GM19238 (cell line): ENCODE data around the gene PYDC2.

ENCODE experiments used
- DNase-seq: peaks from one replicate; pipeline ENCODE4 v3.0.0; 2011; ENCODE audit warnings: low spot score; ENCODE audit not compliant: insufficient read length

The PYDC2 gene

GRCh38 chr3:191461113-191461595 lies at the start of gene PYDC2:
TSS of gene PYDC2 (plus strand) at chr3:191461163. CDS start at chr3:191461163, 0 bp downstream.
- DNase-seq: no peak

GRCh38 chr3:191412759-191413158 lies 48.2 kb upstream of the PYDC2 start:
- DNase-seq: no peak

GRCh38 chr3:191414286-191414685 lies 46.7 kb upstream of the PYDC2 start:
- DNase-seq: no peak

GRCh38 chr3:191414732-191415131 lies 46.2 kb upstream of the PYDC2 start:
- no peak for DNase-seq

GRCh38 chr3:191415566-191415965 lies 45.4 kb upstream of the PYDC2 start:
- no peak for DNase-seq

- DNase-seq: no peak
Observed at GRCh38 chr3:191417457-191417729, 43.6 kb upstream of the PYDC2 start.

- DNase-seq: no peak
Observed at GRCh38 chr3:191420771-191421170, 40.2 kb upstream of the PYDC2 start.

GRCh38 chr3:191424881-191425280 lies 36.1 kb upstream of the PYDC2 start:
- DNase-seq: no peak

GRCh38 chr3:191425322-191425734 lies 35.6 kb upstream of the PYDC2 start:
- no peak for DNase-seq

- DNase-seq: no peak
Observed at GRCh38 chr3:191426311-191426710, 34.7 kb upstream of the PYDC2 start.

- DNase-seq: no peak
Observed at GRCh38 chr3:191428177-191428576, 32.8 kb upstream of the PYDC2 start.

GRCh38 chr3:191430103-191430502 lies 30.9 kb upstream of the PYDC2 start:
- no peak for DNase-seq

- DNase-seq: no peak
Observed at GRCh38 chr3:191431160-191431822, 29.7 kb upstream of the PYDC2 start.

- no peak for DNase-seq
Observed at GRCh38 chr3:191432162-191432561, 28.8 kb upstream of the PYDC2 start.

GRCh38 chr3:191434024-191434423 lies 26.9 kb upstream of the PYDC2 start:
- DNase-seq: no peak

GRCh38 chr3:191435981-191436380 lies 25.0 kb upstream of the PYDC2 start:
- no peak for DNase-seq

- no peak for DNase-seq
Observed at GRCh38 chr3:191438150-191438814, 22.7 kb upstream of the PYDC2 start.

GRCh38 chr3:191440532-191440931 lies 20.4 kb upstream of the PYDC2 start:
- no peak for DNase-seq

- DNase-seq: no peak
Observed at GRCh38 chr3:191441687-191442086, 19.3 kb upstream of the PYDC2 start.

GRCh38 chr3:191444569-191444968 lies 16.4 kb upstream of the PYDC2 start:
- no peak for DNase-seq

GRCh38 chr3:191449256-191449655 lies 11.7 kb upstream of the PYDC2 start:
- no peak for DNase-seq

- no peak for DNase-seq
Observed at GRCh38 chr3:191455257-191455952, 5.6 kb upstream of the PYDC2 start.

GRCh38 chr3:191460360-191460759 lies 603 bp upstream of the PYDC2 start:
- no peak for DNase-seq
